HFFc6 (cell line): ENCODE measurements around the gene DLG5. TPM values are rescaled to one million over a fixed set of nuclear protein-coding genes. Genes with fewer than 3 reads are reported as not detected.

Experiments
- DNase-seq: peaks from one replicate; pipeline ENCODE4 v3.0.0-alpha.2; 2018
- H3K27ac Mint-ChIP-seq: 2 replicates; pipeline ENCODE4 v1.8.0; 2020; ENCODE audit warnings: mild to moderate bottlenecking, mixed read lengths
- H3K27me3 Mint-ChIP-seq: 2 replicates; pipeline ENCODE4 v1.8.0; 2021; ENCODE audit warnings: mild to moderate bottlenecking, moderate library complexity, mixed read lengths; ENCODE audit not compliant: insufficient read depth
- H3K36me3 Mint-ChIP-seq: 2 replicates; pipeline ENCODE4 v1.8.0; 2021; ENCODE audit warnings: low read depth, mixed read lengths
- H3K4me1 Mint-ChIP-seq: 2 replicates; pipeline ENCODE4 v1.8.0; 2020; ENCODE audit warnings: low read depth, mixed read lengths
- H3K4me3 Mint-ChIP-seq: 2 replicates; pipeline ENCODE4 v1.8.0; 2020; ENCODE audit warnings: mild to moderate bottlenecking, moderate library complexity, mixed read lengths
- H3K9me3 Mint-ChIP-seq: 2 replicates; pipeline ENCODE4 v1.8.0; 2020; ENCODE audit warnings: mild to moderate bottlenecking, mixed read lengths
- CTCF ChIP-seq: fragments of 200-600 bp; sonication (generic); IDR thresholded peaks from 2 replicates; pipeline ENCODE4 v1.5.0; 2021; ENCODE audit warnings: antibody characterized with exemption, mild to moderate bottlenecking
- total RNA-seq, 6 experiments: library from RNA; stranded (reverse); fragmentation: NEBNext Ultra II Directional; extraction: Animal tissue kit (Norgen Biotek cat#: 25700); gene quantifications; 2 replicates in 1 of 6; 3 replicates in 5 of 6; pipeline ENCODE4 v1.2.3, GENCODE V29; 2021

The DLG5 gene
- total RNA-seq, 6 experiments from 2014 or later, result 48.2 to 52.9 (median 49.7) TPM

GRCh38 chr10:77898323-77899079, 28.1 kb downstream of the DLG5 start:
- Mint-ChIP-seq H3K4me3 (no peak overlapping the region), H3K4me1 (peaks cover 36% of the 10 kb centered on the region), H3K9me3 (no peaks in the 10 kb centered on the region), H3K36me3 (no peaks in the 10 kb centered on the region; the same call in 1 of the 2 replicates), H3K27ac (peak overlapping the region; percentile 72), H3K27me3 (peaks cover 1% of the 10 kb centered on the region; the same call in 1 of the 2 replicates)
- TF ChIP-seq CTCF, result no peak
- DNase-seq, result no peak

GRCh38 chr10:77896058-77896457, 30.5 kb downstream of the DLG5 start:
- Mint-ChIP-seq H3K4me3 (no peak overlapping the region), H3K4me1 (peaks cover 46% of the 10 kb centered on the region), H3K27ac (no peak overlapping the region; the same call in 1 of the 2 replicates), H3K27me3 (peaks cover 3% of the 10 kb centered on the region), H3K36me3 (no peaks in the 10 kb centered on the region), H3K9me3 (no peaks in the 10 kb centered on the region)
- no peak for DNase-seq
- TF ChIP-seq CTCF, result no peak

- Mint-ChIP-seq H3K36me3 (no peaks in the 10 kb centered on the region), H3K27me3 (peaks cover 3% of the 10 kb centered on the region), H3K4me1 (peaks cover 50% of the 10 kb centered on the region), H3K4me3 (no peak overlapping the region), H3K9me3 (no peaks in the 10 kb centered on the region), H3K27ac (no peak overlapping the region)
- DNase-seq, result no peak
- no peak for TF ChIP-seq CTCF
These were observed 32.5 kb downstream of the DLG5 start for GRCh38 chr10:77894058-77894457.

GRCh38 chr10:77893386-77893785, 33.2 kb downstream of the DLG5 start:
- no peak for DNase-seq
- no peak overlapping the region for H3K4me3 Mint-ChIP-seq
- TF ChIP-seq CTCF, result no peak
- peaks cover 50% of the 10 kb centered on the region for H3K4me1 Mint-ChIP-seq
- H3K27me3 Mint-ChIP-seq, result peaks cover 3% of the 10 kb centered on the region
- H3K9me3 Mint-ChIP-seq, result no peaks in the 10 kb centered on the region
- H3K36me3 Mint-ChIP-seq, result no peaks in the 10 kb centered on the region
- no peak overlapping the region for H3K27ac Mint-ChIP-seq

GRCh38 chr10:77892761-77893160, 33.8 kb downstream of the DLG5 start:
- no peak overlapping the region for H3K27ac Mint-ChIP-seq
- H3K9me3 Mint-ChIP-seq, result no peaks in the 10 kb centered on the region
- no peak for TF ChIP-seq CTCF
- no peak overlapping the region for H3K4me3 Mint-ChIP-seq
- H3K36me3 Mint-ChIP-seq, result no peaks in the 10 kb centered on the region
- DNase-seq, result no peak
- H3K27me3 Mint-ChIP-seq, result peaks cover 3% of the 10 kb centered on the region
- peaks cover 50% of the 10 kb centered on the region for H3K4me1 Mint-ChIP-seq
